22Rv1 (cell line): Measurements from ENCODE around the gene TTC16.

ENCODE experiments used
- ZFX ChIP-seq: fragments of 450-650 bp; IDR thresholded peaks from 2 replicates; pipeline ENCODE4 v1.6.1; 2017; ENCODE audit warnings: antibody characterized with exemption, borderline replicate concordance
- TF ChIP-seq, protein P1 (sequence below): fragments of 450-650 bp; IDR thresholded peaks from 2 replicates; pipeline ENCODE4 v1.5.1; 2017; ENCODE audit warnings: mild to moderate bottlenecking

DNA sequence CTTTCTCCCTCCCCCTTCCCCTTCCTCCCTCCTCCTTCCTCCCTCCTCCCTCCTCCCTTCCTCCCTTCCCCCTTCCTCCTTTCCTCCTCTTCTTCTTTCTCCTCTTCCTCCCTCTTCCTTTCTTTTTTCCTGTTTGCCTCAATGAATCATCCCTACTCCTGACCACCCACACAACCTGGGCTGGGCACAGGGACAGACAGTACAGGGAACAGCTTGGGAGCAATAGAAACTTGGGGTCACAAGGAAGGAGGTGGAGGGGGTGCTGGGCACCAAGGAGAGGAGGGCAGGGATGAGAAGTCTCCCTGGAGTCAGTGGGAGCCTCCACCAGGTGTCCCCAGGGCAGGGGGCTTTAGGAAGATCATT lies 5.0 kb downstream of the TTC16 start:
- TF ChIP-seq, protein P1, sequence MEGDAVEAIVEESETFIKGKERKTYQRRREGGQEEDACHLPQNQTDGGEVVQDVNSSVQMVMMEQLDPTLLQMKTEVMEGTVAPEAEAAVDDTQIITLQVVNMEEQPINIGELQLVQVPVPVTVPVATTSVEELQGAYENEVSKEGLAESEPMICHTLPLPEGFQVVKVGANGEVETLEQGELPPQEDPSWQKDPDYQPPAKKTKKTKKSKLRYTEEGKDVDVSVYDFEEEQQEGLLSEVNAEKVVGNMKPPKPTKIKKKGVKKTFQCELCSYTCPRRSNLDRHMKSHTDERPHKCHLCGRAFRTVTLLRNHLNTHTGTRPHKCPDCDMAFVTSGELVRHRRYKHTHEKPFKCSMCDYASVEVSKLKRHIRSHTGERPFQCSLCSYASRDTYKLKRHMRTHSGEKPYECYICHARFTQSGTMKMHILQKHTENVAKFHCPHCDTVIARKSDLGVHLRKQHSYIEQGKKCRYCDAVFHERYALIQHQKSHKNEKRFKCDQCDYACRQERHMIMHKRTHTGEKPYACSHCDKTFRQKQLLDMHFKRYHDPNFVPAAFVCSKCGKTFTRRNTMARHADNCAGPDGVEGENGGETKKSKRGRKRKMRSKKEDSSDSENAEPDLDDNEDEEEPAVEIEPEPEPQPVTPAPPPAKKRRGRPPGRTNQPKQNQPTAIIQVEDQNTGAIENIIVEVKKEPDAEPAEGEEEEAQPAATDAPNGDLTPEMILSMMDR, result no peak
- no peak for TF ChIP-seq ZFX
